GM19023 (cell line): ENCODE measurements around the gene KRTAP5-6.
"Not testable (repeated sequence)": the region's sequence is repeated elsewhere in the genome, so short reads cannot be mapped to it uniquely, and the experiment has no call there.

Experiments used
- ATAC-seq: cut with Tn5 transposase; IDR thresholded peaks from one replicate; pipeline ENCODE4 v1.9.1; 2021; ENCODE audit warnings: mild to moderate bottlenecking, moderate library complexity; ENCODE audit not compliant: unreplicated experiment

KRTAP5-6 gene

DNA sequence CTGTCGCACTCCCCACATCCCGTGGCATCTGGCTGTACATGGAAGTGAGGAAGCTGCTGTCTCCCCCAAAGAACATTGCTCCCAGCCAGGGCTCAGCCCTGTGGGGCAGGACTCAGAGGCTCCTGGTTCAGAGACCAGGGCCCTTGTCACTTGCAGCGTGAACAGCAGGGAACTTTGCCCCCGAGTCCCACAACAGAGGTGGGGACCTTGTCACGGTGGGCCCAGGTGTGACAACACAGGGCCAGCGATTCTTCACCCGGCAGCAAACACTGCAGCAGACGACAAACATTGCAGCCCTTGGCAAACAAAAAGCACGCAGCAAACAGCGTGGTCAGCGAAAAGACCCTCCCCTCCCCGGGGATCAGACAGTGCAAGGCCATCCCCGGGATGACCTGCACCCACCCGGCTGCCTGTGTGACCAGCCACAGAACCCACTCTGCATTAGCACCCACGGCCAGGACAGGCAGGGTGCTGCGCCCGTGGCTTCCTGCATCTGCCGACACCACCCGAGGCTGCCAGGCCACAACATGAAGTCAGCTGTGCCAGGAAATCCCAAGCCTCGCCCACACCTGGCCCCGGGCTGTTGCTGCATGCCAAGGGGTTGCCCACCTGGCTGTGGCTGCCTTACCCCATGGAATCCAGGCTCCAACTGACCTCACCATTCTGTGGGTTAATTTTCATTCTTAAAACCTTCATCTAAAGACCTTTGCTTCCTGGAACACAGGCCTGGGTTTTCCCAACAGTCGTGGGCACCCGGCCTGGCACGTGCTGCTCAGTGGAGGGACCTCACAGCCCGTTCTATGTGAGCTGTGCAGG is 35.3 kb upstream of the KRTAP5-6 start:
- ATAC-seq = not testable (repeated sequence)

DNA sequence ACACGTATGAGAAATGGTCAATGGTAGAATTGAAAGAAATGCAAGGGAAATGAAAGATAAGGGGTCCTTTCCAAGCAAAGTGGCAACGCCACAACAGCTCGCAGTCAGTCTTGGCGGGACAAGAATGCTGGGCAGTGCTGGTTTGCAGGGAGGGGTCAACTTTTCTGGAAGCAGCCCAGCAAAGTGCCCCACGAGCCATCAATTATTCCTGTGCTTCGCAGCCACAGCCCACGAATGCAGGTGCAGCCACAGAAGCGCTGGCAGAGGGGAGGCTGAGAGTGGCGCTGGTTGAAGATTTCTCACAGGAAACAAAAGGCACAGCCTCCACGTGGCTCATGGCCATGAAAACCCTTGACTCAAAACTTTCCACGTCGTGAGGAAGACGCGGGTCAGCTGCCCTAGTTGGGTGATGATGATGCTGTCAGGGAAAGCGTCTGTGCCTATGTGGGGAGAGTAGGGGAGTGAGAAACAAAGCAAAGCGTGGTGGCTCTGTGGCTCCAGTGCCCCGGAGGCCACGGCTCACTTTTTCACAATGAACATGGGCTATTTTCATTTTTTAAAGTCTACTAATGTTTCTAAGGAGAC is 34.2 kb upstream of the KRTAP5-6 start:
- not testable (repeated sequence) for ATAC-seq

DNA sequence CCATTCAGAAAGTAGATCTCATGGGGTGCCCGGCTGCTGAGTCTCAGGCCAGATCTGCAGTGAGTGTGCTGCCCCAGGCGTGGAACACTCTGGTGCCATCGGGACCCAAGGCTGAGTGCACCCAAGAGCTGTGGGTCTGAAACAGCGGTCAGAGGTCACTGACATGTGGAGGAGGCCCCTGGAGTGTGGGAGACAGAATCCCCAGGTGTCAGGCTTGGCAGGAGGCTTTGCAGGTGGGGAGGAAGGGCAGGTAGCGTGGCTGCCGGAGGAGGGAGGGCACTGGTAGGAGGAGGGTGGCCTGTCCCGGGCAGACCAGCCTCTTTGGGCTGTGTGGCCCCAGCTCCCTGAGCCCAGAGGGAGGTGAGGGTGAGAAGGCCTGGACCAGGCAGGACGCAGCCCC is 31.7 kb upstream of the KRTAP5-6 start:
- no peak for ATAC-seq

DNA sequence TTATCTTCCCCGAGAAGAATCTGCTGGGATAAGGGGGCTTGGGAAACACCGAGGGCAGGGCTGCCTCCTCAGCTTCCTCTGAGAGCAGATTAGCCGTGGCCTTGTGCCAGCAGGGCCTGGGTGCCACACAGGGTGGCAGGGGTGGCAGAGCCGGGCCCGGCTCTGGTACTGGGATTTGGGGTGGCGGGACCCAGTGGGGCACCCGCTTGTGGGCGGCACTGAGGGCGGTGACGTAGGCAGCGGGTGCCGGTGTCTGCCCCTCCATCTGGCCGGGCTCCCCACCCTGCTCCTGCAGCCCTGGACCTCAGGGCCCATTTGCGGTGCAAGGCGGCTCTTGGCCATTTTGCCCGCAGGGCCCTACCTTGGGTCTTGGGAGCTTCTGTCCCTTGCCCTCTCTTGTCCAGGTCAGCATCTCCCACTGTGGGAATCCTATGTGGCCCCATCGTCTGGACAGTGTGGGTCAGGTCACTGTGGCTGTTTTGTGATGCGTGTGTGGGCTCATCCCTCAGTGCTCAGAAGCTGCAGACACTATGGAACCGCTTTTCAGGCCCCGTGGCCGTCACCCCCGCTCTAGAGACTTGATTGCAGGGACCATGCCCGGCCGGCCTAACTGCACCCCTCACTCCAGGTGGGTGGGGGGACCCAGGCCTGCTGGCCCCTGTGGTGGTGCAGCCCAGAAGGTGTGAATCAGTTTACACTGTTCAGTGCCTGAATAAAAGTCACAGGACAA is 29.7 kb upstream of the KRTAP5-6 start:
- ATAC-seq = no peak

DNA sequence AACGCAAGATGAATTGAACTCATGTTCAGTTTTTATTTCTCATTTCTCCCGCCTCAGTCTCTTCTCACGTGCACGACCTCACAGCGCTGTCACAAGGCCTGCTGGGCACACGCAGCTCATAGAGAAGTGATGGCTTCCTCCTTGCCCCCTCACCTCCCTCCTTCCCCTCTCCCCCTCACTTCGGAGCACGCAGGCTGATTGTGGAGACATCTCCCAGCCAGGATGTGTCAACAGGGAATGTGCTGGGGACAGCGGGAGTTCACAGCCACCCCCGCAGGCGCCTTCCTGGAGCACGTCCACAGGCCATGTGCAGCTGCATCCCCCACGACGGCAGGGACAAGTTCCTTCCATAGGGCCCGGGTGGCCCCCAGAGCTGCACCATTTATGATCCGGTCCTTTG is 29.1 kb upstream of the KRTAP5-6 start:
- no peak for ATAC-seq

DNA sequence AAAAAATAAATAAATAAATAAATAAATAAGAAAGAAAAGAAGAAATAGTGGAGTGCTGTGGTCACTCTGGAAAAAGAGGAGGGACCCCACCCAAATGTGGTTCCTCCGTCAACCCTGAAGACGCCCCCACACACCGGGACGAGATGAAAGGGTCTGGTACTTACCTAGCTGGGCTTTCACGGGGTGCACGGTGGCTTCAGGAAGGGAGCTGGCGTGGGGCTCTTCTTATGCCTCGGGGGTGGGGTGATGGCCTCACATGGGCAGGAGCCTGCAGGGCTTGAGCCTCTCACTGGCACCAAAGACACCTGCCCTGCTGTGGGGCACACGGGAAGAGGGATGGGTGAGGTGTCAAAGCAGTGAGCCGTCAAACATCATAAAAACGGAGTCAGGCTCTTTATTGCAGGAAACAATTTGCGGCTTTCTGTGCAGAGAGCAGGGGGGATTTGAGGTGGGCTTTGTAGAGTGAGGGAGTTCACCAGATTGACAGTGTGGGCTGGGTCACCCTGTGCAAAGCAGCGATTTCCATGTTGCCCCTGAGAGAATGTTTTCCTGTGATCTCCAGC is 28.0 kb upstream of the KRTAP5-6 start:
- no peak for ATAC-seq

DNA sequence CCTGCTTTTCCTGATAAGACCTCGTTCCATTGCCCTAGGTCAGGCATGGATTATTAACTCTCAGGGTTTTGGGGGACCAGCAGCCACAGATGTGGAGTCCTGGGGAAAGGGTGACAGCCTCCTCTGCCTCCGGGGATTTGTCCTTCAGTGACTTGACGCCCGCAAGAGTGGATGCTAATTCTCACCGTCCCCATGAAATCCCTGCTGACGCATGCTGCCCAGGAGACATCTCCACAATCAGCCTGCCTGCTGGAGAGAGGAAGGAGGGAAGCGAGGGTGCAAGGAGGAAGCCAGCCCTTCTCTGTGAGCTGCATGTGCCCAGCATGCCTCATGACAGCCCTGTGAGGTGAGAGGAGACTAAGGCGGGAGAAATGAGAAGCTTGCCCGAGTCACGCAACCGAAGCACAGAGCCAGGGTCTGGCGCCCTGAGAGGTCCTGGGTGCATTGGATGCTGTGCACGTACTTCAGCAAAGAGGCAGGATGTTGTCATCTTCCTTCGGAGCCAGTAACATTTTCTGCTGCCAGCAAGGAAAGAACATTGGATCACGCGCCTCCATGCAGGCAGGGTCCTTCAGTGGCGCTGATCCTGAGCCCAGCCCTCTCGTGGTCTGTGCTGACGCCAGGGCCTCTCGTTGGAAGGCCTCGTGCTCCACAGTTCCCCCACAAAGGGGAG is 27.3 kb upstream of the KRTAP5-6 start:
- ATAC-seq = no peak

DNA sequence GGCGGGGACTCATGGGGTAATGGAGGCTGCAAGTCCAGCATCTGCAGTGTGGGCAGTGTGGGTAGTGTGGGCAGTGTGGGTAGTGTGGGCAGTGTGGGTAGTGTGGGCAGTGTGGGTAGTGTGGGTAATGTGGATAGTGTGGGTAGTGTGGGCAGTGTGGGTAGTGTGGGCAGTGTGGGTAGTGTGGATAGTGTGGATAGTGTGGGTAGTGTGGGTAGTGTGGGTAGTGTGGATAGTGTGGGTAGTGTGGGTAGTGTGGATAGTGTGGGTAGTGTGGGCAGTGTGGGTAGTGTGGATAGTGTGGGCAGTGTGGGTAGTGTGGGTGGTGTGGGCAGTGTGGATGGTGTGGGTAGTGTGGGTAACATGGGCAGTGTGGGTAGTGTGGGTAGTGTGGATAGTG is 26.5 kb upstream of the KRTAP5-6 start:
- ATAC-seq = not testable (repeated sequence)

DNA sequence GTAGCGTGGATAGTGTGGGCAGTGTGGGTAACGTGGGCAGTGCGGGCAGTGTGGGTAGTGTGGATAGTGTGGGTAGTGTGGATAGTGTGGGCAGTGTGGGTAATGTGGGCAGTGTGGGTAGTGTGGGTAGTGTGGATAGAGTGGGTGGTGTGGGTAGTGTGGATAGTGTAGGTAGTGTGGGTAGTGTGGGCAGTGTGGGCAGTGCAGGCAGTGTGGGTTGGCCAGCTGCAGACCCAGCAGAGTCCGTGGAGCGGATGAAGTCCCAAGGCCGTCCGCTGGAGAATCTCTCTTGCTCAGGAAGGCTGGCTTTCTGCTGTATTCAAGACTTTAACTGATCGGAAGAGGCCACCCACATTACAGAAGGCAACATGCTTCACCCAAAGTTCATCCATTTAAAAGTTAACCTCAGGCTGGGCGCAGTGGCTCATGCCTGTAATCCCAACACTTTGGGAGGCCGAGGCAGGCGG is 26.1 kb upstream of the KRTAP5-6 start:
- ATAC-seq = no peak

DNA sequence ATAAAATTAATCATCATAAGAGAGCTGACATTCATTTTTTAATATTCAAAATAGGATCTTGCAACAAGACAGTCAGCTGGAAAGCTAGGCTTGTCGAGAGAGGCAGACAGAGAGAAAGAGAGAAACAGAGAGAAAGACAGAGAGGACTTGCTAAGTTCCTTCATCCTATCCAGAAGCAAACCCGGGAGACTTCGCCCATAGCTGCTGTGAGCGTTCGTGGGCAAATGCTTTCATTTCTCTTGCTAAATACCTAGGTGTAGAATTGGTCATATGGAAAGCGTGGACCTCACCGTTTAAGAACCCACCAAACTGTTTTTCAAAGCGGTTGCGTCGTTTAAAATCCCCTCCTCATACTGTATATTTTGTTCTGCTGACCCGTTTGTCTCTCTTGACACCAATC is 25.3 kb upstream of the KRTAP5-6 start:
- no peak for ATAC-seq

DNA sequence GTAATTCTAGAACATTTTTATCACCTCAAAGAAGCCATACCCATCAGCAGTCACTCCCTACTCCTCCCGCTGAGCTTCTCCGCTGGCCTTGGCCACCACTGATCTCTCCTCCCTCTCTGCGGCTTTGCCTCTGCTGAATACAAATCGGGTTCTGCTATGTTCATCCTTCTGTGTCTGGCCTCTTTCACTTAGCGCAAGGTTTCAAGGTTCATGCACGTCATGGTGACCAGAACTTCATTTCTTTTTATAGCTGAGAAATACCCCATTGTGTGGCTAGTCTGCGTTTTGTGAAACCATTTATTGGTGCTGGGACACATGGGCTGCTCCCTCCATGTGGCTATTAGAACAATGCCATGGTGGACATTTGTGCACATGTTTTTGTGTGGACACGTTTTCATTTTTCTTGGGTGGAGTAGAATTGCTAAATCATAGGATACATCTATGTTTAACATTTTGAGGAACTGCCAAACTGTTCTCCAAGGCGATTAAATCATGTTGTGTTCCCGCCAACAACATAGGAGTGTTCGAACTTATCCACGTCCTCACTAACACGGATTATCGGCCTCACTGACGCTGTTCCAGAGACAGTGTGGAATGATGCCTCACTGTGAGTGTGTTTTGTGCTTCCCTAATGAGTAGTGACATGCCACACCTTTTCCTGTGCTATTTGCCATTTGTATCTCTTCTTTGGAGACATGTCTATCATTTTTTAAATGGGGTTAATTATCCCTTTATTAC is 24.2 kb upstream of the KRTAP5-6 start:
- no peak for ATAC-seq

DNA sequence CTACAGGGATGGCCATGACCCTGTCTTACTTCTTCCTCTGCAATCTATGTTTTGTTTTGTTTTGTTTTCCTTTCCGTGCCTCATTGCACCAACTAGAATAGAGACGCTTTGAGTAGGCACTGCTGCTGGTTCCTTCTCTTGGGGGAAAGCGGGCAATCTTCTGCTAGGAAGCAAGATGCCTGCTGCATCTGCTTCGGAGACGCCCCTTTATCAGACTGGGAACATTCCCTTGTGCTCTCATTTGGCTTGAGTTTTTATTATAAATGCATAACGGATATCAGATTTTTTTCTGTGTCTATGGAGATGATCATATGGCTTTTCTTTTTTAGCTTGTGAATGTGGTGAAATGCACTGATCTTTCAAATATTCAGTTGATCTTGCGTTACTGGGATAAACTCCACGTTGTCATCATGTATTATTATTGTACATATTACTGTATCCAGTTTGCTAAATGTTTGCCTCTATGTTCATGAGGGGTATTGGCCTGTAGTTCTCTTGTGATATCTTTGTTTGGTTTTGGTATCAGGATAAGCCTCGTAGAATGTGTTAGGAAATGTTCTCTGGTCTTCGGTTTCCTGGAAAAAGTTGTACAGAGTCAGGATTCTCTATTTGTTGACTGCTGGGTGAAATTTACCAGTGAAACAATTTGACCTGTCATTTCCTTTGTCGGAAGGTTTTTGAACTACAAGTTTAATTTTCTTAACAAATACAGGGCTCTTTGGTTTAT is 23.4 kb upstream of the KRTAP5-6 start:
- no peak for ATAC-seq

DNA sequence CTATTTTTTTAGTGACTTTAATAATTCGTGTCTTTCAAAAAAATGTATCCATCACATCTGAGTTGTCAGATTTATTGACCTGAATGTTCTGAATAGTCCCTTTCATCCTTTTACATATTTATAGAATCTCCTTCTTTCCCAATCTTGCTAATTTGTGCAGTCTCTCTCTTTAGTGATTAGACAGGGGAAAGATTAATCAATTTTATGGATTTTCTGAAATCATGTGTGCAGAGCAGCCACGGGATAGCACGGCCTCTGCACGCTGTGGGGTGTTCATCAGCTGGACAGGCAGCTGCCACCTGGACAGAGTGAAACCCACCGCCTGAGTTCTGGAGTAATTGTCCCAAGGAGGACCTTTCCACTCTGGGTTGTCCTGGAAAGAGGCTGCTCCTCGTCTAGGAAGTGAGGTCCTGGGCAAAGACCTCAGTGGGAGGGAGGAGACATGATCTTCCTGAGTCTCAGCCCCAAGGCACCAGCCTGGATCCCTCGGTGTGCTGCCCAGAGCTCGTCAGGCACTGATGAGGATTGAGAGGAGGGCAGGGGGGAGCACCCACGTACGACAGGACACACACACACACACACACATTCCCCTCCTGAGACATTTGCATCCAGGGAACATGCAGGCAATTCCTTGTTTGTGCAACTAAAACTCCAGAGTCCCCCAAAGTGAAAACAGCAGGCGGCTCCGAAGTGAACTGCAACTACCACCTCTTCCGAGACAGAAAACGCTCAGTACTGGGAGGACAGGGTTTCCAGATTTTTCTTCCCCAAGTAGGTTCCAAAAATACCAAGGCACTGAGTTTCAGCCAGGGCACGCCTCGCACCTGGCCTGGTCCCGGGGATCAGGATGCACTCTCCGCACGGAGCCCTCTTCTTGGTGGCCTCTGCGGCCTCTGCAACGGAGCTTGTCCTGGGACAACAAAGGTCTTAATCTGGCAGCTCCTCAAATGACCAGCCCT is 22.5 kb upstream of the KRTAP5-6 start:
- no peak for ATAC-seq

DNA sequence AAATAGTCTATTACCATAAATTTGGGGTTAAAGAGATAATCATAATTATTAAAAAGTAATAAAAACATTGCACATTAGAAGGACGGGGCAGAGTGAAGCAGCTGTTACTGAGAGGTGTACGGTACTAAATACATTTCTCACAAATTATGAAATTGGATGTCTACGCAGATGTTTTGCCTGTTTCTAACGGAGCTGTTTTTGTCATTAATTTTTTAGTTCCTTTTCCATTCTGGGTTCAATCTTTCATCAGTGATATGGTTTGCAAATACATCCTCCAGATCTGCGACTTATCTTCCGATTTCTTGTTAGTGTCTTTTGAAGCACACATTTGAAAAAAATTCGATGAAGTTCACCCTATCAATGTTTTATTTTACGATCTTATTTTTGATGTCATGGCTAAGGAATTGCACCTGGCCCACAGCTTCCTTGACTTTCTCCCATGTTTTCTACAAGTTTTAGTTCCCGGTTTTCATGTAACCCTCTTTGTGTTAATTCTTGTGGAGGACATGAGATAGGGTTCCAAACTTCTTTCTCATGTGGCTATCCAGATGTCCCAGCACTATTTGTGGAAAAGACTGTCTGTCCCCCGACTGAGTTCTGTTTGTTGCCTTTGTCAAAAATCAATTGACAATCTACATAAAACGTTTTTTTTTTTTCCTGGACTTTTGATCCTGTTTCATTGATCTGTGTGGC is 21.3 kb upstream of the KRTAP5-6 start:
- no peak for ATAC-seq

DNA sequence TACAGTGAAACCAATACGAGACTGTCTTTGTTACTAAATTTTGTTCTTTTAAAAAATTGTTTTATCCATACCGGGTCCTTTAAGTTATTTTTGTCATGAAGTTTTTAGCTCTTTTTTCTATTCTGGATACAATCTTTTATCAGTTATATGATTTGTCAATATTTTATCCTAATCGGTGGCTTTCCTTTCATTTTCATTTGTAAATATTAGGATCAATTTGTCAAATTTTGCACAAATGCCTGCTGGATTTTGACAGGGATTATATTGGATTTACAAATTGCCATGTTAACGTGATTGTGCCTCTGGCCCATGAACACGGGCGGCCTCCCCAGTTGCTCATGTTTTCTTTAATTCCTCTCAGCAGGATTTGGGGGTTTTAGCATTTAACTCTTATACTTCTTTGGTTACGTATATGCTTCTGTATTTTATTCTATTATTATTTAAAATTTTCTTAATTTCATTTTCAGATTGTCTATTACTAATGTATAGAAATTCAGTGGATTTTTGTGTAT is 20.7 kb upstream of the KRTAP5-6 start:
- no peak for ATAC-seq

DNA sequence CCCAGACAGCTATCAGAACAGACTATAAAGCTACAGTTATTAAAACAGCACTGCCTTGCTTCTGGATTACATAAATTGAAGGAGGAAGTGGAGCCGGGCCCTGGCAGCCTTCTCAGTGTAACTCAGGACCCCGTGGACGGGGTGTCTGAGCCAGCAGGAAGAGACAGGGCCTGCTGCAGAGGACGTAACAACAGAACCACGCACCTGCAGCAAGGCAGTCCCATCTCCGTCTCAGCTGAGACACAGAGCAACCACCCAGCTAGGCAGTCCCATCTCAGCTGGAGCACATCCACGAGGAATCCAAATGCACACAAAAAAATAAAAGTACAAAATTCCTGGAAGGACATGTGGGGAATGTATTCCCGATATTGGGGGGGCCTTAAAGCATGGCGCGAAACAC is 17.1 kb upstream of the KRTAP5-6 start:
- no peak for ATAC-seq

DNA sequence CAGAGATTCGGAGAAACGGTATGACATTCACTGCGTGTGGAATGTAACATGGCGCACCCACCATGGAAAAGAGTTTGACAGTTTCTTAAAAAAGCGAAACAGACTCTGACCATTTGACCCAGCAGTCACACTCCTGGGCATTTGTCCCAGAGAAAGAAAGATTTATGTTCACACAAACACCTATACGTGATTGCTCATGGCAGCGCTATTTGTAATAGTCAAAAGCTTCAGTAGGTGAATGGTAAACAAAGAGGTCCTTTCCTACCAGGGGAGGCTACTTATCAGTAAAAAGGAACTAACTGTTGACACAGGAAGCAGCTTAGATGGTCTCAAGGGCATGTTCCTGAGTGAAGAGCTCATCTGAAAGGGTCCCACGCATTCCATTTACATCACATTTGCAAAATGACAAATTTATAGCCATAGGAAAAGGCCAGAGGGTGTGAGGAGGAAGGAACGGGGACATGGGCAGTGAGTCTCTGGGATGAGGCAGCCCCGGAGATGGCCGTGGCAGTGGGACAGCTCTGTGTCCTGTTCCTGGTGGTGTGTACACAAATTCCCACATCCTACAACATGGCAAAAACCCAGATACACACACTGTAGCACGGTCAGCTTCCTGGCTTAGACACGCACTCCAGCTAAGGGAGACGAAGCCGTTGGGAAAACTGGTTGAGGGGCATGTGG is 14.6 kb upstream of the KRTAP5-6 start:
- ATAC-seq = no peak
